Mesenchymal stem cell (in vitro differentiated cells and primary cell): ENCODE data around the gene RGS19.

Source experiments
- DNase-seq: peaks from one replicate; pipeline ENCODE4 v3.0.0-alpha.2; 2013
- H2AFZ ChIP-seq: one replicate; pipeline ENCODE4 v1.6.1; 2013; ENCODE audit warnings: low read depth, mild to moderate bottlenecking, control low read depth, inconsistent platforms, low read length, moderate library complexity
- H2AK5ac ChIP-seq: 2 replicates; pipeline ENCODE4 v1.6.1; 2013; ENCODE audit warnings: low read length, moderate library complexity, mild to moderate bottlenecking, inconsistent platforms; ENCODE audit not compliant: severe bottlenecking
- H2BK120ac ChIP-seq: one replicate; pipeline ENCODE4 v1.6.1; 2013; ENCODE audit warnings: low read depth, mild to moderate bottlenecking, inconsistent platforms, low read length, moderate library complexity
- H2BK12ac ChIP-seq, 2 experiments: one replicate each; pipeline ENCODE4 v1.6.1; 2013; ENCODE audit warnings: inconsistent platforms in 2 of 2, low read length in 2 of 2, mild to moderate bottlenecking in 2 of 2, moderate library complexity in 2 of 2, control low read depth in 1 of 2
- H2BK15ac ChIP-seq: one replicate; pipeline ENCODE4 v1.6.1; 2013; ENCODE audit warnings: mild to moderate bottlenecking, low read depth, inconsistent platforms; ENCODE audit not compliant: poor library complexity, severe bottlenecking
- H2BK5ac ChIP-seq: 2 replicates; pipeline ENCODE4 v1.6.1; 2013; ENCODE audit warnings: low read depth, mild to moderate bottlenecking, low read length, control low read depth, inconsistent platforms; ENCODE audit not compliant: poor library complexity, severe bottlenecking
- H3K14ac ChIP-seq, 2 experiments: one replicate each; pipeline ENCODE4 v1.6.1; 2013; ENCODE audit warnings: inconsistent platforms in 2 of 2, low read length in 2 of 2, control low read depth in 1 of 2, mild to moderate bottlenecking in 1 of 2, moderate library complexity in 1 of 2
- H3K18ac ChIP-seq, 2 experiments: one replicate each; pipeline ENCODE4 v1.6.1; 2013; ENCODE audit warnings: inconsistent platforms in 2 of 2, low read length in 2 of 2, control low read depth in 1 of 2, low read depth in 1 of 2, mild to moderate bottlenecking in 1 of 2
- H3K23ac ChIP-seq, 2 experiments: one replicate each; pipeline ENCODE4 v1.6.1; 2013; ENCODE audit warnings: inconsistent platforms in 2 of 2, low read length in 2 of 2, mild to moderate bottlenecking in 2 of 2, moderate library complexity in 2 of 2, control low read depth in 1 of 2
- H3K27ac ChIP-seq: 2 replicates; pipeline ENCODE4 v1.5.1; 2013; ENCODE audit warnings: mild to moderate bottlenecking, moderate library complexity, low read length, control low read depth, inconsistent platforms; ENCODE audit not compliant: poor library complexity, severe bottlenecking
- H3K27me3 ChIP-seq, 2 experiments: 2 replicates each; pipeline versions ENCODE4 v1.6.1 to v1.7.0; 2013; ENCODE audit warnings: low read length in 2 of 2, mild to moderate bottlenecking in 2 of 2, moderate library complexity in 2 of 2, control low read depth in 1 of 2, inconsistent platforms in 1 of 2; ENCODE audit not compliant: control insufficient read depth in 1 of 2, insufficient read depth in 1 of 2
- H3K36me3 ChIP-seq, 2 experiments: 2 replicates each; pipeline versions ENCODE4 v1.6.1 to v1.7.0; 2013; ENCODE audit warnings: low read length in 2 of 2, control low read depth in 1 of 2, inconsistent platforms in 1 of 2, low read depth in 1 of 2, mild to moderate bottlenecking in 1 of 2; ENCODE audit not compliant: insufficient read depth in 2 of 2, control insufficient read depth in 1 of 2
- H3K4ac ChIP-seq, 2 experiments: one replicate each; pipeline ENCODE4 v1.6.1; 2013; ENCODE audit warnings: inconsistent platforms in 2 of 2, low read length in 2 of 2, mild to moderate bottlenecking in 2 of 2, moderate library complexity in 2 of 2, control low read depth in 1 of 2, low read depth in 1 of 2
- H3K4me1 ChIP-seq: 2 replicates; pipeline ENCODE4 v1.6.1; 2013; ENCODE audit warnings: low read depth, low read length, control low read depth; ENCODE audit not compliant: control insufficient read depth, insufficient read depth
- H3K4me2 ChIP-seq: 2 replicates; pipeline ENCODE4 v1.6.1; 2013; ENCODE audit warnings: low read length, mild to moderate bottlenecking, inconsistent platforms; ENCODE audit not compliant: poor library complexity, severe bottlenecking
- H3K4me3 ChIP-seq, 2 experiments: 2 replicates each; pipeline versions ENCODE4 v1.5.1 to v1.7.0; 2013; ENCODE audit warnings: low read length in 2 of 2, mild to moderate bottlenecking in 2 of 2, control low read depth in 1 of 2, low read depth in 1 of 2; ENCODE audit not compliant: insufficient read depth in 1 of 2
- H3K79me1 ChIP-seq: replicated peaks from 2 replicates; pipeline ENCODE4 v1.6.1; 2013; ENCODE audit warnings: mild to moderate bottlenecking, control low read depth, low read length, inconsistent platforms; ENCODE audit not compliant: poor library complexity, severe bottlenecking
- H3K9ac ChIP-seq: 2 replicates; pipeline ENCODE4 v1.7.0; 2013; ENCODE audit warnings: mild to moderate bottlenecking, low read length, moderate library complexity
- H3K9me3 ChIP-seq: 2 replicates; pipeline ENCODE4 v1.7.0; 2013; ENCODE audit warnings: mild to moderate bottlenecking, low read length; ENCODE audit not compliant: control insufficient read depth
- H4K8ac ChIP-seq: one replicate; pipeline ENCODE4 v1.6.1; 2013; ENCODE audit warnings: inconsistent platforms, mild to moderate bottlenecking, low read length, moderate library complexity
- H4K91ac ChIP-seq: one replicate; pipeline ENCODE4 v1.6.1; 2013; ENCODE audit warnings: mild to moderate bottlenecking, low read length, inconsistent platforms
- WGBS: methylation state at CpG from one replicate; pipeline ENCODE4 v1.1.7; 2013; ENCODE audit warnings: mixed read lengths; 5-methylcytosine and 5-hydroxymethylcytosine counted together

RGS19 gene

DNA sequence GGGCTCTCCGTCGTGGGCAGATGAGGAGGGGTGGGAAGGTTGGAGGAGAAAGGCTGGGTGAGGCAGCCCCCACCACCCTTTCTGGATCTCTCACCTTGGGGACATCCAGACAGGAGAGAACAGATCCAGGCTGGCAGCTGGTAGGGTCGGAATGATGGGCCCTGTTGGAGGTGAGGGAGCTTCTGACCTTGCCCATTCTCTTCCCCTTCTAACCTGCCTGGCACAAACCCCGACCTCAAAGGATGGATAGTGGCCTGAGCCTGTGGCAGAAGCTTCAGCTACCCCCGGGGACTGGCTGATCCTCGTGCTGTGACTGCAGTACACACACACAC, 34.1 kb upstream of the RGS19 start:
- Histone ChIP-seq H3K4me2 (no peak overlapping the region), H3K9ac (no peak overlapping the region)
- 66% methylated on average over 4 of the region's 6 CpGs for WGBS

DNA sequence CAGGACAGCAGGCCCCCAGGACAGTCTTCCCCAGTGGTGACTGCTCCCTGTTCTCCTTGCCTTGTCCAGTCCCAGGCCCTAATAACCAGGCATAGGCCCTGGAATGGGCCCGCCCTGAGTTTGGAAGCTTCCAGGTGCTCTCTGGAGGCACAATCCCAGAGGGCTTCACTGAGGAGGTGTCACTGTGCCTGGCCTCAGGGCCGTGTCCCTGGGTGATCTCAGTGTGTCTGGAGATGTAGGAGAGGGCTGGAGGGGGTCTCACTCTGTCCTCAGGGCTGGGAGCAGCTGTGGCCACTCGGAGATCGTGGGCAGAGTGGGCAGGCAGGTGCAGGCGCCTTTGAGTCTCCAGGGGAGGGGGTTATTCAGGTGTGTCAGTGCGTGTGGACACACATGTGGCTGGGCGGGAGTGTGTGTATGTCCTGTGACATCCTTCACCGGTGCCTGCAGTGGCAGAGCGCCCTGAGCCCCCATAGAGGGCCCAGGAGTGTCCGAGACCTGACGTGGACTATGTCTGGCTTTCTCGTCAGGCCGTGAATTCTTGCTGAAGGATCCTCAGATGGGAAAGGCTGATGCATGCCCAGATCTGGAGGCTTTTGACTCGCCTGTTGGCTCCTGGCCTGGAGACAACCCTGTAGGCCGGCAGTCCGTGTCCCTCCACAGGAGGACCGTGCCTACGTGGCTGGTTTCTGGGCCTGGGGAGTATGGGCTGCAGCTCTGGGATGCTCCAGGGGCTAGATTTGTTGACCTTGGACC, 33.5 kb upstream of the RGS19 start:
- Histone ChIP-seq H3K36me3 (no peaks in the 10 kb centered on the region), H2BK12ac (no peak overlapping the region), H2BK5ac (no peak overlapping the region), H3K27me3 (peaks cover 36 to 78% of the 10 kb centered on the region in 2 experiments), H3K4ac (no peak overlapping the region), H4K8ac (no peak overlapping the region), H3K27ac (no peak overlapping the region), H2AFZ (no peak overlapping the region), H4K91ac (no peak overlapping the region), H3K18ac (no peak overlapping the region), H3K4me2 (no peak overlapping the region), H2BK15ac (no peak overlapping the region), H3K79me1 (no peaks in the 10 kb centered on the region), H3K9ac (no peak overlapping the region), H2AK5ac (no peak overlapping the region), H3K4me3 (no peak overlapping the region), H3K4me1 (peaks cover 3% of the 10 kb centered on the region), H3K23ac (no peak overlapping the region), H3K9me3 (no peaks in the 10 kb centered on the region), H3K14ac (no peak overlapping the region), H2BK120ac (no peak overlapping the region)
- no peak for DNase-seq
- WGBS: 87% methylated on average over 18 of the region's 18 CpGs

More for the DNA sequence above, 34.1 kb upstream of the RGS19 start:
- Histone ChIP-seq H3K4ac (no peak overlapping the region), H3K27me3 (peaks cover 31 to 74% of the 10 kb centered on the region in 2 experiments), H2AFZ (no peak overlapping the region), H4K91ac (no peak overlapping the region), H4K8ac (no peak overlapping the region), H3K79me1 (no peaks in the 10 kb centered on the region), H2BK5ac (no peak overlapping the region), H3K14ac (no peak overlapping the region), H3K4me3 (no peak overlapping the region), H3K18ac (no peak overlapping the region), H2BK12ac (no peak overlapping the region), H3K4me1 (peaks cover 3% of the 10 kb centered on the region), H3K36me3 (no peaks in the 10 kb centered on the region), H2BK15ac (no peak overlapping the region), H2BK120ac (no peak overlapping the region), H3K9me3 (no peaks in the 10 kb centered on the region), H3K27ac (no peak overlapping the region), H2AK5ac (no peak overlapping the region), H3K23ac (no peak overlapping the region)
- no peak for DNase-seq

DNA sequence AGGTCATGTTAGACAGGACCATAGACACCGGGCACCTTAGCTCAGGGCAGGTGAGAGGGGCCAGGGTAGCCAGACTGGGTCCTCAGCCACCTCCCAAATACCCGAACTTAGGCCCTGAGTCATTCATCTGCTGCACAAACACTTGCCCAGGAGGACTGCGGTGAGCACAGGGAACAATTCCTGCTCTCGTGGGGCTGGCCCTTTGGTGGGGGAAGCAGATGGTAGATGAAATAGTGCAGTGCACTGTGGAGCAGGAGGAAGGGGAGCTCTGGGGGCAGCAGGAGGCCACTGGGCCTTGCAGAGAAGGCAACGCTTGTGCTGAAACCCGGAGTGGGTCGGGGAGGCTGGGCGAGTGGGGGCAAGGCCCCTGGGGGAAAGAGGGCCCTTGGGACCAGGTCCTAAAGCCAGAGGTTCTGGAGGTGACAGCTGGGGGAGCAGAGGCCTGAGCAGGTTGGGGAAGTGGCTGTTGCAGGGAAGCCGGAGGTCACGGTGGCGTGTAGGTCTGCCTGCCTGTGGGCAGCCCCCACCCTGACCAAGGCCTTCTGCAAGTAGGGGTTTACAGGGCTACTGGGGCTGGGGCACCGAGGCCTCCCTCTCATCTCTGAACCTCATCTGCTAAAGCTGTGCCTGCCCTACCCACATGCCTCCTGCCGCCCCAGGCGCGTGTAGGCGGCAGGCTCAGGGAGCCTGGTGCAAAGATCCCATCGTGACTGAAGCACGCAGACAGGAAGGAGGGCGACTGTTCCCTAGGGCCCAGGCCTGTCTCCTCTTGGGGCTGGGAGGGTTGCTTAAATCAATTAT, 32.7 kb upstream of the RGS19 start:
- Histone ChIP-seq H3K4me3 (no peak overlapping the region), H2BK5ac (no peak overlapping the region), H2AK5ac (no peak overlapping the region), H3K27ac (no peak overlapping the region), H3K4me1 (peaks cover 3% of the 10 kb centered on the region), H3K27me3 (peaks cover 44 to 86% of the 10 kb centered on the region in 2 experiments), H4K91ac (no peak overlapping the region), H2AFZ (no peak overlapping the region), H3K36me3 (no peaks in the 10 kb centered on the region), H3K23ac (no peak overlapping the region), H2BK15ac (no peak overlapping the region), H3K4ac (no peak overlapping the region), H2BK12ac (no peak overlapping the region), H3K9me3 (no peaks in the 10 kb centered on the region), H3K79me1 (no peaks in the 10 kb centered on the region), H4K8ac (no peak overlapping the region), H3K9ac (no peak overlapping the region), H3K4me2 (no peak overlapping the region), H3K18ac (no peak overlapping the region), H2BK120ac (no peak overlapping the region), H3K14ac (no peak overlapping the region)
- no peak for DNase-seq
- 77% methylated on average over 19 of the region's 19 CpGs for WGBS

DNA sequence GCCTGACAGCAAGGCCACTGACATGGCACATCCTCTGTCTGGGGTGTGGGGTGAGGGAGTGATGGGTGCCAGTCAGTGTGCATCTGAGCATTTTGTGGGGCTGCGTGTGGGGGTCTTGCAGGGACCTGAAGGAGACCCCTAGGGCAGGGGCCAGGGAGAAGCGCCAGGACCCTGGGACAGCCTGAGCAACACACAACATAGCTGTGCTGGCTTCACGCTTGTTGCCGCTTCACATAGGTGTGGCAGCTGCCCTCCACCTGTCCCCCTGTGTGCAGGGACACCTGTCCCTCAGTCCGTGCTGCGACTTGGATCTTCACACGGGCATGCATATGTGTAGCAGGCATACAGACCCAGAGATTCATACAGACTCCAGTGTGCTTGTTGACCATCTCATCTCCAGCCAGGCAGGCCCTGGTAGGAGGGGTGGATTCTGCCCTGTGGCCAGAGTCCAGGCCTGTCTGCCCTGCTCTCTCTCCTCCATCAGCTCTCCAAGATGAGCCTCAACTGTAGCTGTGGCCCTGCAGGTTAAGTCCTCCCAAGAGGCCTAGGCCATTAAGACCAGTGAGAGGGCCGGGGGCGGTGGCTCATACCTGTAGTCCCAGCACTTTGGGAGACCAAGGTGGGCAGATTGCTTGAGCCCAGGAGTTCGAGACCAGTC, 31.2 kb upstream of the RGS19 start:
- WGBS: 76% methylated on average over 10 of the region's 10 CpGs
- H3K9me3 ChIP-seq: no peaks in the 10 kb centered on the region
- no peak overlapping the region for H3K4ac ChIP-seq
- H2BK12ac ChIP-seq: no peak overlapping the region
- no peaks in the 10 kb centered on the region for H3K79me1 ChIP-seq
- no peak overlapping the region for H2AK5ac ChIP-seq
- peaks cover 49 to 86% of the 10 kb centered on the region in 2 experiments for H3K27me3 ChIP-seq
- no peak for DNase-seq
- H3K14ac ChIP-seq: no peak overlapping the region
- no peak overlapping the region for H3K23ac ChIP-seq
- H2BK5ac ChIP-seq: no peak overlapping the region
- no peaks in the 10 kb centered on the region for H3K36me3 ChIP-seq
- H3K4me3 ChIP-seq: no peak overlapping the region
- H3K9ac ChIP-seq: no peak overlapping the region
- H2BK15ac ChIP-seq: no peak overlapping the region
- H3K4me2 ChIP-seq: no peak overlapping the region
- no peak overlapping the region for H2AFZ ChIP-seq
- no peak overlapping the region for H4K91ac ChIP-seq
- H4K8ac ChIP-seq: no peak overlapping the region
- H3K18ac ChIP-seq: no peak overlapping the region
- no peak overlapping the region for H3K27ac ChIP-seq
- peaks cover 2% of the 10 kb centered on the region for H3K4me1 ChIP-seq
- H2BK120ac ChIP-seq: no peak overlapping the region
